Muscle layer of duodenum (tissue), 2 donors: ENCODE measurements around the gene EXOC6B.

Experiments used
- H3K27ac ChIP-seq: one replicate; pipeline ENCODE4 v1.7.0; 2013; ENCODE audit warnings: mild to moderate bottlenecking, low read length
- H3K27me3 ChIP-seq: one replicate; pipeline ENCODE4 v1.7.0; 2013; ENCODE audit warnings: low read depth, mild to moderate bottlenecking, control low read depth, low read length
- H3K36me3 ChIP-seq, 2 donors: one replicate each; pipeline ENCODE4 v1.7.0; 2013; ENCODE audit warnings: low read length in 2 of 2, control low read depth in 1 of 2, mild to moderate bottlenecking in 1 of 2; ENCODE audit not compliant: insufficient read depth in 2 of 2, control insufficient read depth in 1 of 2
- H3K4me1 ChIP-seq, 2 donors: one replicate each; pipeline ENCODE4 v1.7.0; 2013; ENCODE audit warnings: low read length in 2 of 2, mild to moderate bottlenecking in 2 of 2, control low read depth in 1 of 2, moderate library complexity in 1 of 2; ENCODE audit not compliant: insufficient read depth in 2 of 2, control insufficient read depth in 1 of 2
- H3K4me3 ChIP-seq, 2 donors: one replicate each; pipeline ENCODE4 v1.7.0; 2013; ENCODE audit warnings: low read length in 2 of 2, low read depth in 1 of 2, mild to moderate bottlenecking in 1 of 2
- H3K9me3 ChIP-seq, 2 donors: one replicate each; pipeline ENCODE4 v1.7.0; 2013; ENCODE audit warnings: low read length in 2 of 2, control low read depth in 1 of 2, mild to moderate bottlenecking in 1 of 2; ENCODE audit not compliant: control insufficient read depth in 1 of 2
- donor health status: healthy.

Gene EXOC6B

GRCh38 chr2:72134408-72134996 lies 691.3 kb downstream of the EXOC6B start:
- Histone ChIP-seq H3K4me1 (peaks cover 0 to 10% of the 10 kb centered on the region in 2 donors), H3K36me3 (no peaks in the 10 kb centered on the region), H3K27ac (no peak overlapping the region), H3K4me3 (no peak overlapping the region), H3K9me3 (no peaks in the 10 kb centered on the region), H3K27me3 (no peaks in the 10 kb centered on the region)

GRCh38 chr2:72133721-72134407 lies 692.0 kb downstream of the EXOC6B start:
- H3K4me3 ChIP-seq = no peak overlapping the region
- H3K36me3 ChIP-seq = no peaks in the 10 kb centered on the region
- no peaks in the 10 kb centered on the region for H3K27me3 ChIP-seq
- peaks cover 0 to 10% of the 10 kb centered on the region in 2 donors for H3K4me1 ChIP-seq
- H3K27ac ChIP-seq = no peak overlapping the region
- no peaks in the 10 kb centered on the region for H3K9me3 ChIP-seq

- Histone ChIP-seq H3K4me1 (peaks cover 0 to 8% of the 10 kb centered on the region in 2 donors), H3K4me3 (no peak overlapping the region), H3K36me3 (no peaks in the 10 kb centered on the region), H3K27me3 (no peaks in the 10 kb centered on the region), H3K9me3 (no peaks in the 10 kb centered on the region), H3K27ac (no peak overlapping the region)
Measured at GRCh38 chr2:72132981-72133720, 692.7 kb downstream of the EXOC6B start.

GRCh38 chr2:72131916-72132841 lies 693.7 kb downstream of the EXOC6B start:
- no peaks in the 10 kb centered on the region for H3K36me3 ChIP-seq
- H3K4me1 ChIP-seq = no peaks in the 10 kb centered on the region
- H3K27ac ChIP-seq = no peak overlapping the region
- H3K9me3 ChIP-seq = no peaks in the 10 kb centered on the region
- no peaks in the 10 kb centered on the region for H3K27me3 ChIP-seq
- H3K4me3 ChIP-seq = no peak overlapping the region

GRCh38 chr2:72131371-72131891 lies 694.4 kb downstream of the EXOC6B start:
- Histone ChIP-seq H3K9me3 (no peaks in the 10 kb centered on the region), H3K36me3 (no peaks in the 10 kb centered on the region), H3K27ac (no peak overlapping the region), H3K4me1 (no peaks in the 10 kb centered on the region), H3K4me3 (no peak overlapping the region), H3K27me3 (no peaks in the 10 kb centered on the region)

- H3K27me3 ChIP-seq = no peaks in the 10 kb centered on the region
- no peaks in the 10 kb centered on the region for H3K36me3 ChIP-seq
- H3K4me1 ChIP-seq = no peaks in the 10 kb centered on the region
- no peaks in the 10 kb centered on the region for H3K9me3 ChIP-seq
- H3K4me3 ChIP-seq = no peak overlapping the region
- H3K27ac ChIP-seq = no peak overlapping the region
Measured at GRCh38 chr2:72130659-72131360, 695.0 kb downstream of the EXOC6B start.

GRCh38 chr2:72129681-72130340 lies 696.0 kb downstream of the EXOC6B start:
- H3K4me3 ChIP-seq = no peak overlapping the region
- H3K27me3 ChIP-seq = no peaks in the 10 kb centered on the region
- H3K36me3 ChIP-seq = no peaks in the 10 kb centered on the region
- no peak overlapping the region for H3K27ac ChIP-seq
- no peaks in the 10 kb centered on the region for H3K9me3 ChIP-seq
- no peaks in the 10 kb centered on the region for H3K4me1 ChIP-seq

GRCh38 chr2:72128843-72129227 lies 697.0 kb downstream of the EXOC6B start:
- Histone ChIP-seq H3K9me3 (no peaks in the 10 kb centered on the region), H3K4me1 (no peaks in the 10 kb centered on the region), H3K27ac (no peak overlapping the region), H3K36me3 (no peaks in the 10 kb centered on the region), H3K4me3 (no peak overlapping the region), H3K27me3 (no peaks in the 10 kb centered on the region)

- Histone ChIP-seq H3K36me3 (no peaks in the 10 kb centered on the region), H3K9me3 (no peaks in the 10 kb centered on the region), H3K27me3 (no peaks in the 10 kb centered on the region), H3K27ac (no peak overlapping the region), H3K4me3 (no peak overlapping the region), H3K4me1 (no peaks in the 10 kb centered on the region)
Measured at GRCh38 chr2:72128059-72128842, 697.6 kb downstream of the EXOC6B start.
